Spinal cord (tissue), 10 donors: ENCODE results near the gene CHURC1. TPM values are rescaled to one million over a fixed set of nuclear protein-coding genes. Genes with fewer than 3 reads are reported as not detected.
A peak's percentile ranks its signal among the peaks of the same experiment; 100 is the strongest.

ENCODE experiments used
- DNase-seq, 6 donors: peaks; one replicate each; pipeline versions ENCODE4 v3.0.0 to v3.0.0-alpha.2; 2013 to 2015; ENCODE audit warnings: low spot score in 6 of 6, low read depth in 4 of 6
- H3K27ac ChIP-seq: one replicate; pipeline ENCODE4 v1.5.1; 2013; ENCODE audit warnings: low read depth, low read length, control low read depth
- H3K27me3 ChIP-seq: one replicate; pipeline ENCODE4 v1.6.1; 2013; ENCODE audit warnings: low read length; ENCODE audit not compliant: control insufficient read depth, insufficient read depth
- H3K36me3 ChIP-seq: one replicate; pipeline ENCODE4 v1.6.1; 2013; ENCODE audit warnings: low read length; ENCODE audit not compliant: control insufficient read depth, insufficient read depth
- H3K4me1 ChIP-seq: one replicate; pipeline ENCODE4 v1.6.1; 2013; ENCODE audit warnings: low read length; ENCODE audit not compliant: control insufficient read depth, insufficient read depth
- H3K4me3 ChIP-seq: one replicate; pipeline ENCODE4 v1.5.1; 2013; ENCODE audit warnings: low read depth, low read length, control low read depth
- H3K9me3 ChIP-seq: one replicate; pipeline ENCODE4 v1.6.1; 2013; ENCODE audit warnings: low read length; ENCODE audit not compliant: control insufficient read depth, insufficient read depth
- WGBS: methylation state at CpG from one replicate; pipeline ENCODE4 v1.1.5; 2013; ENCODE audit warnings: missing lambda C conversion rate; ENCODE audit not compliant: insufficient coverage; 5-methylcytosine and 5-hydroxymethylcytosine counted together
- long read RNA-seq, 4 donors: transcript quantifications; one replicate each; lab custom pipeline, GENCODE V29; 2026
- polyA plus RNA-seq, 2 donors: library from polyadenylated mRNA; unstranded; fragments of 120-200 nt; gene quantifications; one replicate each; pipeline ENCODE4 v1.2.1, GENCODE V29; 2013; ENCODE audit not compliant: insufficient read length in 2 of 2
- total RNA-seq, 2 donors: library from RNA; depleted of rRNA in 1 of 2; stranded (reverse); fragments of 120-200 nt in 1 of 2; fragments of >200 nt in 1 of 2; gene quantifications; one replicate each; pipeline versions ENCODE4 v1.2.3 to v1.2.4, GENCODE V29; 2013 to 2014
- donor health status: healthy.

CHURC1 gene
- total RNA-seq (10 to 100 TPM; 62.1 to 67.5 TPM), polyA plus RNA-seq (10 to 100 TPM; 38.7 to 45.7 TPM)
- long read RNA-seq, donor 1, transcript CHURC1-203 (4 exons, 2,629 nt) = major isoform, 38 of 53 reads
- long read RNA-seq, donor 1, transcript CHURC1-202 (3 exons, 439 nt) = minor isoform, 6 of 53 reads
- long read RNA-seq, donor 1, transcript CHURC1-208 (4 exons, 3,615 nt) = minor isoform, 5 of 53 reads
- long read RNA-seq, donor 1, partial matches to known transcripts = 0 of 53 reads
- long read RNA-seq, donor 1, other reads (novel, unspliced or antisense) = 0 of 53 reads
- long read RNA-seq, donor 2, transcript CHURC1-203 (4 exons, 2,629 nt) = major isoform, 22 of 26 reads
- long read RNA-seq, donor 2, partial matches to known transcripts = 0 of 26 reads
- long read RNA-seq, donor 2, other reads (novel, unspliced or antisense) = 0 of 26 reads
- long read RNA-seq, donor 3, transcript CHURC1-208 (4 exons, 3,615 nt) = minor isoform, 5 of 28 reads
- long read RNA-seq, donor 3, transcript CHURC1-203 (4 exons, 2,629 nt) = major isoform, 18 of 28 reads
- long read RNA-seq, donor 3, partial matches to known transcripts = 0 of 28 reads
- long read RNA-seq, donor 3, other reads (novel, unspliced or antisense) = 0 of 28 reads
- long read RNA-seq, donor 4, transcript CHURC1-203 (4 exons, 2,629 nt) = major isoform, 55 of 80 reads
- long read RNA-seq, donor 4, transcript CHURC1-208 (4 exons, 3,615 nt) = minor isoform, 5 of 80 reads
- long read RNA-seq, donor 4, transcript CHURC1-202 (3 exons, 439 nt) = minor isoform, 10 of 80 reads
- long read RNA-seq, donor 4, partial matches to known transcripts = 6 of 80 reads
- long read RNA-seq, donor 4, other reads (novel, unspliced or antisense) = 0 of 80 reads

- Histone ChIP-seq H3K27ac (peak within 1 kb of the TSS; percentile 91), H3K4me3 (peak within 1 kb of the TSS; percentile 98), H3K9me3 (no peaks in the 10 kb centered on the region), H3K36me3 (no peaks in the 10 kb centered on the region), H3K27me3 (no peaks in the 10 kb centered on the region), H3K4me1 (peaks cover 4% of the 10 kb centered on the region)
- 0% methylated on average over 48 of the region's 49 CpGs for WGBS
- DNase-seq = peak; percentile 96 to 100 (median 99)
These were observed at the start of gene CHURC1 for GRCh38 chr14:64914237-64915028. Gene CHURC1, plus strand, starts transcription at chr14:64914455. Its CDS starts 41 bp downstream, at chr14:64914496.

- peak in 2 of 6 donors; percentile 14 to 73 for DNase-seq
- Histone ChIP-seq H3K36me3 (no peaks in the 10 kb centered on the region), H3K9me3 (no peaks in the 10 kb centered on the region), H3K27ac (no peak overlapping the region), H3K27me3 (no peaks in the 10 kb centered on the region), H3K4me1 (peaks cover 22% of the 10 kb centered on the region), H3K4me3 (no peak overlapping the region)
- WGBS = 67% methylated on average over 4 of the region's 6 CpGs
These were observed 49.1 kb upstream of the CHURC1 start for GRCh38 chr14:64865109-64865508.

- WGBS = 73% methylated on average over 6 of the region's 6 CpGs
- H3K27ac ChIP-seq = peak overlapping the region; percentile 66
- no peak for DNase-seq
- H3K9me3 ChIP-seq = no peaks in the 10 kb centered on the region
- peaks cover 22% of the 10 kb centered on the region for H3K4me1 ChIP-seq
- H3K36me3 ChIP-seq = no peaks in the 10 kb centered on the region
- H3K27me3 ChIP-seq = no peaks in the 10 kb centered on the region
- H3K4me3 ChIP-seq = no peak overlapping the region
These were observed 48.3 kb upstream of the CHURC1 start for GRCh38 chr14:64865992-64866391.

GRCh38 chr14:64867182-64867581, 47.1 kb upstream of the CHURC1 start:
- Histone ChIP-seq H3K27me3 (no peaks in the 10 kb centered on the region), H3K4me3 (no peak overlapping the region), H3K4me1 (peaks cover 13% of the 10 kb centered on the region), H3K36me3 (no peaks in the 10 kb centered on the region), H3K27ac (no peak overlapping the region), H3K9me3 (no peaks in the 10 kb centered on the region)
- 94% methylated on average over 2 of the region's 3 CpGs for WGBS
- no peak for DNase-seq

GRCh38 chr14:64868379-64868778, 45.9 kb upstream of the CHURC1 start:
- WGBS = no CpG with 5 or more reads among the region's 2 CpGs
- Histone ChIP-seq H3K27ac (no peak overlapping the region), H3K4me3 (no peak overlapping the region), H3K36me3 (no peaks in the 10 kb centered on the region), H3K4me1 (peaks cover 13% of the 10 kb centered on the region), H3K27me3 (no peaks in the 10 kb centered on the region), H3K9me3 (peaks cover 1% of the 10 kb centered on the region)
- DNase-seq = no peak

- peaks cover 13% of the 10 kb centered on the region for H3K4me1 ChIP-seq
- no peak overlapping the region for H3K27ac ChIP-seq
- WGBS = no CpG with 5 or more reads among the region's 1 CpG
- H3K36me3 ChIP-seq = no peaks in the 10 kb centered on the region
- H3K4me3 ChIP-seq = no peak overlapping the region
- H3K27me3 ChIP-seq = no peaks in the 10 kb centered on the region
- peaks cover 1% of the 10 kb centered on the region for H3K9me3 ChIP-seq
- DNase-seq = peak in 1 of 6 donors; percentile 64
These were observed 45.4 kb upstream of the CHURC1 start for GRCh38 chr14:64868841-64869240.

GRCh38 chr14:64870160-64870559, 44.1 kb upstream of the CHURC1 start:
- H3K27me3 ChIP-seq = no peaks in the 10 kb centered on the region
- no peak overlapping the region for H3K27ac ChIP-seq
- H3K9me3 ChIP-seq = peaks cover 1% of the 10 kb centered on the region
- no peaks in the 10 kb centered on the region for H3K36me3 ChIP-seq
- 94% methylated on average over 2 of the region's 2 CpGs for WGBS
- H3K4me1 ChIP-seq = peaks cover 13% of the 10 kb centered on the region
- DNase-seq = no peak
- H3K4me3 ChIP-seq = no peak overlapping the region

- Histone ChIP-seq H3K27me3 (no peaks in the 10 kb centered on the region), H3K27ac (no peak overlapping the region), H3K4me3 (no peak overlapping the region), H3K9me3 (peaks cover 1% of the 10 kb centered on the region), H3K36me3 (no peaks in the 10 kb centered on the region), H3K4me1 (peaks cover 5% of the 10 kb centered on the region)
- DNase-seq = no peak
- no CpG with 5 or more reads among the region's 2 CpGs for WGBS
These were observed 42.9 kb upstream of the CHURC1 start for GRCh38 chr14:64871344-64871743.

GRCh38 chr14:64873506-64874219, 40.6 kb upstream of the CHURC1 start:
- H3K36me3 ChIP-seq = no peaks in the 10 kb centered on the region
- H3K27me3 ChIP-seq = no peaks in the 10 kb centered on the region
- 83% methylated on average over 1 of the region's 3 CpGs for WGBS
- peaks cover 1% of the 10 kb centered on the region for H3K9me3 ChIP-seq
- no peak for DNase-seq
- peaks cover 2% of the 10 kb centered on the region for H3K4me1 ChIP-seq
- no peak overlapping the region for H3K27ac ChIP-seq
- H3K4me3 ChIP-seq = no peak overlapping the region
